ENCODE measurements around the gene PATZ1. TPM values are rescaled to one million over a fixed set of nuclear protein-coding genes. Genes with fewer than 3 reads are reported as not detected.

The PATZ1 gene
- total RNA-seq, 1 experiment from 2014 or later: 31.3 TPM

DNA sequence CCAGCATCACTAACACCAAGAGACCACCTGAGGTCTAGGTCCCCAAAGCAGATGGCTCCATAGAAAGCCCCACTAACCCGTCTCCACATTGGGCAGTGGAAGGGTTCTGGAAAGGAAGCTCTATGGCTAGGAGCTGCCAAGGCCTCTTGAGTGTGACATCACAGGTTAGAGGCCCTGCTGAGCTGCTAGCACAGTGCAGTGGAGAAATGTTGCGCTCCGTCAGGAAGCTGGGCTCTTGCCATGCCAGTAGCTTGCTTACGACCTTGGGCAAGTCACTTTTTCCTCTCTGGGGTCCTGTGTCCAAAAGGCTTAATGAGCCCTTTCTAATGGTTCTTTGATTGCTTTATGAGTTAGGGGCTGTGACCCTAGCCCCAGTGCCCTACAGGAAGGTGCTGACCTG is 64.4 kb downstream of the PATZ1 start:
- Histone ChIP-seq H3K36me3 (ENCODE audit: low read depth, low read length) (no peaks in the 10 kb centered on the region), H3K9ac (ENCODE audit: low read length) (no peak overlapping the region), H3K79me2 (ENCODE audit: low read length) (no peaks in the 10 kb centered on the region), H3K9me2 (replicated peaks; ENCODE audit: low read length) (no peaks in the 10 kb centered on the region), H4K20me1 (ENCODE audit: low read length) (no peaks in the 10 kb centered on the region), H3K4me1 (ENCODE audit: insufficient read depth, low read length) (0 out of 2 replicates have a peak, but pooled peaks cover 3% of the 10 kb centered on the region), H3K27me3 (ENCODE audit: low read length) (no peaks in the 10 kb centered on the region), H2AFZ (ENCODE audit: low read length) (no peak overlapping the region), H3K4me3 (ENCODE audit: low read length) (no peak overlapping the region), H3F3A (ENCODE audit: low read length, unreplicated experiment) (no peaks in the 10 kb centered on the region), H3K4me2 (ENCODE audit: low read length) (no peak overlapping the region), H3K9me3 (ENCODE audit: low read length) (no peaks in the 10 kb centered on the region), H3K27ac (ENCODE audit: low read length) (no peak overlapping the region)
- no peak for DNase-seq
- CTCF ChIA-PET: no interaction called here
- TF ChIP-seq CTCF (conservative IDR thresholded peaks at IDR 0.05; ENCODE audit: low read depth, low read length): no peak
- no peak for TF ChIP-seq EZH2 (IDR thresholded peaks at IDR 0.05; ENCODE audit: low read length, unreplicated experiment)
- no peak for TF ChIP-seq EZH2phosphoT487 (IDR thresholded peaks at IDR 0.05; ENCODE audit: borderline replicate concordance, low read length)
- POLR2A ChIA-PET (ENCODE audit: unreplicated experiment): no interaction called here
- no peak for ATAC-seq
- intact Hi-C loops (cut with micrococcal nuclease): no loop called here
- no TSS peak for BruUV-seq (replicated peaks)

DNA sequence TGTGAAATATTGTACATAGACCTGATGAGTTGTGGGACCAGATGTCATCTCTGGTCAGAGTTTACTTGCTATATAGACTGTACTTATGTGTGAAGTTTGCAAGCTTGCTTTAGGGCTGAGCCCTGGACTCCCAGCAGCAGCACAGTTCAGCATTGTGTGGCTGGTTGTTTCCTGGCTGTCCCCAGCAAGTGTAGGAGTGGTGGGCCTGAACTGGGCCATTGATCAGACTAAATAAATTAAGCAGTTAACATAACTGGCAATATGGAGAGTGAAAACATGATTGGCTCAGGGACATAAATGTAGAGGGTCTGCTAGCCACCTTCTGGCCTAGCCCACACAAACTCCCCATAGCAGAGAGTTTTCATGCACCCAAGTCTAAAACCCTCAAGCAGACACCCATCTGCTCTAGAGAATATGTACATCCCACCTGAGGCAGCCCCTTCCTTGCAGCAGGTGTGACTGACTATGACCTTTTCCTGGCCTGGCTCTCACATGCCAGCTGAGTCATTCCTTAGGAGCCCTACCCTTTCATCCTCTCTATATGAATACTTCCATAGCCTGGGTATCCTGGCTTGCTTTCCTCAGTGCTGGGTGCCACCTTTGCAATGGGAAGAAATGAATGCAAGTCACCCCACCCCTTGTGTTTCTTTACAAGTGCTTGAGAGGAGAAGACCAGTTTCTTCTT is 66.2 kb downstream of the PATZ1 start:
- no peaks in the 10 kb centered on the region for H3K36me3 ChIP-seq (ENCODE audit: low read depth, low read length)
- POLR2A ChIA-PET (ENCODE audit: unreplicated experiment): no interaction called here

More for the DNA sequence above, 66.2 kb downstream of the PATZ1 start:
- no peak overlapping the region for H3K4me2 ChIP-seq (ENCODE audit: low read length)
- no peaks in the 10 kb centered on the region for H3K9me3 ChIP-seq (ENCODE audit: low read length)
- peak; percentile 33; the same call in 1 of the 2 replicates for ATAC-seq
- no TSS peak for BruUV-seq (replicated peaks)
- intact Hi-C loops (cut with micrococcal nuclease): loop anchor here (10.0 kb wide), 1 partner anchor 65 kb away; the partner anchor contains the start of gene LIMK2
- no peak overlapping the region for H3K27ac ChIP-seq (ENCODE audit: low read length)
- H3K4me3 ChIP-seq (ENCODE audit: low read length): no peak overlapping the region
- H3F3A ChIP-seq (ENCODE audit: low read length, unreplicated experiment): no peaks in the 10 kb centered on the region
- 0 out of 2 replicates have a peak, but pooled peaks cover 3% of the 10 kb centered on the region for H3K4me1 ChIP-seq (ENCODE audit: insufficient read depth, low read length)
- no peaks in the 10 kb centered on the region for H3K27me3 ChIP-seq (ENCODE audit: low read length)
- no peaks in the 10 kb centered on the region for H3K79me2 ChIP-seq (ENCODE audit: low read length)
- no peak overlapping the region for H3K9ac ChIP-seq (ENCODE audit: low read length)
- no peak for DNase-seq
- CTCF ChIA-PET: no interaction called here
- no peak for TF ChIP-seq EZH2phosphoT487 (IDR thresholded peaks at IDR 0.05; ENCODE audit: borderline replicate concordance, low read length)
- no peak for TF ChIP-seq EZH2 (IDR thresholded peaks at IDR 0.05; ENCODE audit: low read length, unreplicated experiment)
- no peak for TF ChIP-seq CTCF (conservative IDR thresholded peaks at IDR 0.05; ENCODE audit: low read depth, low read length)
- H4K20me1 ChIP-seq (ENCODE audit: low read length): no peaks in the 10 kb centered on the region
- H2AFZ ChIP-seq (ENCODE audit: low read length): no peak overlapping the region
- H3K9me2 ChIP-seq (replicated peaks; ENCODE audit: low read length): no peaks in the 10 kb centered on the region

All from PC-3 (cell line).